Stimulated activated CD4-positive, alpha-beta T cell treated with anti-CD3 and anti-CD28 coated beads, Interleukin-15, amount 100 ng/mL, for 24 hours (primary cell): Measurements from ENCODE around the gene CCDC93.

Experiments
- DNase-seq: peaks from one replicate; pipeline ENCODE4 v3.0.0-alpha.2; 2020

The CCDC93 gene

GRCh38 chr2:117985092-117985491 lies 28.8 kb downstream of the CCDC93 start:
- no peak for DNase-seq

GRCh38 chr2:117984208-117984607 lies 29.7 kb downstream of the CCDC93 start:
- no peak for DNase-seq

DNA sequence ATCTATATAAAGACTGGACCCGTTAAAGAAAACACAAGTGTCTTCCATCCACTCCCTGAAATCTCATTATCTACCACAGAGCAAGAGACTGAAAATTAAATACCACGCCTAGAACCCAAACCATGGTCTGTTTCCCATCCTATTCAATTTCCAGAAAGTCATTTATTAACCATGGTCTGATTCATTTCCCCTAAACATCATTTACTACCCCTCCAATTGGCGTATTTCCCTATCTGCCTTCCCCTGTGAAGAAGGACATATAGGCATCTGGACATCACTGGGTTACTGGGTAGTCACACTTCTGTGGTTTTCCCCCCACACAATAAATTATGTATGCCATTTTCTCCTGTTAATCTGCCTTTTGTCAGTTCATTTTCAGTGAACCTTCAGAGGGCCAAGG lies 30.8 kb downstream of the CCDC93 start:
- DNase-seq: no peak

DNA sequence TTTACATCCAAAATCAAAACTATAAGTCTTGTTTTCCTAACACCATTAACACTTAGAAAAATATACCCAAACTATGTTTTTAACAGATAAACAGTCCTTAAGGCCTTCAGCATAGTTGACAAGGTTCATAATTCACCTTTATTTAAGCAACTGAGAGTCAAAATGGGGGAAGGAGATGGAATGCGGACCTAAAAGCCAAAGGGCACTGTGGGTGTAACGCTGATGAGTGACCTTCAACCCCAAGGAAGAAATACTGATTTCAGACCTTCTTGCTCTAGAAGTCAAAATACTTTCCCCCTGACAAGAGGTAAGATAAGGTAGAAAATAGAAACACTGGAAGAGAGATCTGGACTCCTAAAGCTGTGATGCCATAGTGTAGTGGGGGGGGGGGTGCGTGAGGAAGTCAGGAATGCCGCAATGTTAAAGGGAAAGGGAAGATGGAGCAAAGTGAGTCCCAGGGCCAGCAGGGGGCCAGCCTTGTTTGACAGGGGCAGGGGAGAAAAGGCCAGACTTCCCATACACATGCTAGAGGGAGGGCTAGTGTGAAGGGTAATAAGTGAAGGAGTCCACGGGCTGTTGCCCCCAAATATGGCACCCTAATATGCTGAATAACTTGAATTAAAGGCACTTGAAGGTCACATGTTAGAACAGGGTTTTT lies 31.4 kb downstream of the CCDC93 start:
- DNase-seq: no peak

DNA sequence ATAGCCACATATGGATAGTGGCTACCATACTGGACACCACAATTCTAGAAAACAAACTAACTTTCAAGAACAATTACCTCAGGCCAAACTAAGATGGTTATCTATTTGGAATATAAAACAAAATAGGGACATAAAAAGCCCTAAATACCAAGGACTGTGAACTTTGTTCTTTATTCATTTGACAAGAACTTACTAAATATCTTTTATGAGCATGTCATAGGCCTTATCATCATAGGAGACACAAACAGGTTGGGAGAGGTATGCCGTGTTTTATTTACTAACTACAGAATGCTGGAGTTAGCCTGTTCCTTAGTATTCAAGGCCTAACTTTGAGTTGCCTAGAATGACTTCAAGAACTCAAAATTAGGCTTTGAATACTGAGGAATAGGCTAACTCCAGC lies 32.1 kb downstream of the CCDC93 start:
- no peak for DNase-seq

DNA sequence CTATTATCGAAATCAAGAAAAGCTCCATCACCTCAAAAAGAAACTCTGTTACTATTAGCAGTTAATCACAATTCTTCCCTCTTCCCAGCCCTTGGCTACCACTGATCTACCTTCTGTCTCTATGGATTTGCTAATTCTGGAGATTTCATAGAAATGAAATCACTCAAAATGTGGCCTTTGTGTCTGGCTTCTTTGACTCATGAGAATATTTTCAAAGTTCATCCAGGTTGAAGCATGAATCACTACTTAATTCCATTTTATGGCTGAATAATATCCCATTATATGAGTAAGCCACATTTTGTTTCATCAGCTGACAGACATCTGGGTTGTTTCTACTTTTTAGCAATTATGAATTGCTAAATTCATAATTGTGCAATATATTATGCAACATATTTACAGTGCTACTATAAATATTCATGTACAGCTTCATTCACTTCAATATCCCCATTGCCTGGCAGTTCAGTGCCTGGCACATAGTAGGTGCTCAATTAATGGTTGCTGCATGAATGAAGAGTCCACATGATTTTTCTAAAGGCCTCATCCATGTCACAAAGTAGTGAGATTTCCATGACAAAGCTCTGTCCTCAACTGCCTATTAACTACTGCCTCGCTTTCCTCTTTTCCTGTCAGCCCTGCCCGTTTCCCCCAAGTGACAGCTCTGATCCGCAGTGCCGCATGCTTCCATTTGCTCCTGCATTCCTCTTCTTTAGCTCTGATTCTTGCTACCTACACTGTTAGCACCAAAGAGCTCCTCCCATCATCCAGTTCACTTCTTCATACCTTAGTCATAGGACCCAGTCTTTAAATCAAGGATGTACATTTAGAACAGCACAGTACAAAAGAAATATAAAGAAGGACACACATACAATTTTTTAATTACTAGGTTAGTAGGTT lies 32.8 kb downstream of the CCDC93 start:
- DNase-seq: no peak

- no peak for DNase-seq
Observed at GRCh38 chr2:117979911-117980701, 33.8 kb downstream of the CCDC93 start.

DNA sequence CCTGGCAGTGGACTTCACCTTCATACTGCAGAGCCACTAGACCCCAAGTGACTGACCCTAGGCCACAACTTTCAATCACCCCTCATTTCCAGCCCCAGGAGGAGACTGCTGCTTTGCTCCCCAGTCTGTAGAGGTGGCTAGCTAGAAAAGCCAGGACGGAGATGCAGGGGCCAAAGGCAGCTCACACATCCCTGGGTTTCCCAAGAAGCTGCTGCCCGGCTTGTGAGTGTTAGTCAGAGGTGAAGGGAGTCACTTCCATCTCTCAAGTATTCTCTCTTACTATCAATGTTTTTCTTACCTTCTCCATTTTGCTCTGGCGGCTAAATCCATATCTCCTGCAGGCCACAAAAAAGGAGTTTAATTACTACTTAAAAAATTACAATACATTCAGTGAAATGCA lies 36.2 kb downstream of the CCDC93 start:
- no peak for DNase-seq

DNA sequence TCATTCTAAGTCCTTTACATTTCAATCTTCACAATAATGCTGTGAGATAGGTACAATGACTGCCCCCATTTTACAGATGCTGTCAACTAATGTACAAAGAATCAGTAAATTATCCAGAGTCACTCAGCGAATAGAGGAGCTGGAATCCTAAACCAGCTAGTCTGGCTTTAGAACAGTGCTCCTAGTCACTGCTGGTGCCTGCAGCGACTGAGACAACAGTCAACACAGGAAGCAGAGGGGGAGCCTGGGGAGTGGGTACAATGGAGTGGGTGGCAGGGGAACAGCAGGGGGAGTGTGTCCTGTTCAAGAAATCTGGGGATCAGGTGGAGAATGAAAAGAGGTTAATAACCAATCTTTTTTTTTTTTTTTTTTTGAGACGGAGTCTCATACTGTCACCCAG lies 37.3 kb downstream of the CCDC93 start:
- DNase-seq: no peak

- DNase-seq: no peak
Observed at GRCh38 chr2:117973498-117974082, 40.3 kb downstream of the CCDC93 start.

DNA sequence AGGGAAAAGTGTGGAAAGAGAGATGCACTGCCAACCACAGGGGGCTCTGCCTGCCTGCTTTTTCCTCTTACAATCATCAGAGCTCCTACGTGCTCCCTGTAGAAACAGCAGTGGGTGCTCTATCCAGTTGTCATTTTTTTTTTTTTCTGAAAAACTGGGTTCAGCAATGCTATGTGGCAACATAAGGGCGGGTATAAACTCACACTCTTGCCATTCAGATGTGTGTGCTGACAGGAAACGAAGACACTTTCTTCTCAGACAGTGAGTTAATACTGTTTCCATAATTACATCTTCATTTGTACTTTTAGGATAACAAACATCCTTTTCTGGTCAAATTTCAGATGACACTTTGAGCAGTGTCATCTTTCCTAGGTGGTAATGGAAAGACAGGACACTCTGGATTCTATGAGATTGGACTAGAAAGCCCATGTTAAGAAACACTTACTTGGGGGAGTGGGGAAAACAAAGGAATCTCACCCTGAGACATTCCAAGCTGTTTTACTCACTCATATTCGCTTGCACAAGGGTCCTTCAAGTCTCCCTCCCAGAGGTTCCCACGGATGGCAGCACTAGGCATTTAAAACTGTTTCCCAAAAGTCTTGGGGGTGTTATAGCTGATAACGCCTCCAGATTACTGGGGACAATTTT lies 41.3 kb downstream of the CCDC93 start:
- no peak for DNase-seq

DNA sequence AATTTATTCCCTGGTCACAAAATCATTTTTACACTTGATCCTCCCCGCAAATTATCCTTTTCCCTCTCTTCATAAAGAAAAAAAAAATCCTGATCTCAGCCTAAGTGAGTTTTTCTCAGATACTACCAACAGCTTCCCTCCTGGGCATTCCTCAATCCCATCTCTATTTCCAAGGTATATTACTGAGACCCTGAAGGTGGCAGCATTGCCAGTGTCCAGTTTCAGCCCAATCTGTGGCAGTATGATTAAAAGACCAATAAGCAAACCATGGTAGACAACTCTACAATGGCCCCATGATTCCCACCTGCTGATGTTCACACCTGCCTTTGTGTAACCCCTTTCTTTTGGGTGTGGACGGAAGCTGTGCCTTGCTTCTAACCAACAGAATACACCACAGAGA lies 45.1 kb downstream of the CCDC93 start:
- DNase-seq: no peak

DNA sequence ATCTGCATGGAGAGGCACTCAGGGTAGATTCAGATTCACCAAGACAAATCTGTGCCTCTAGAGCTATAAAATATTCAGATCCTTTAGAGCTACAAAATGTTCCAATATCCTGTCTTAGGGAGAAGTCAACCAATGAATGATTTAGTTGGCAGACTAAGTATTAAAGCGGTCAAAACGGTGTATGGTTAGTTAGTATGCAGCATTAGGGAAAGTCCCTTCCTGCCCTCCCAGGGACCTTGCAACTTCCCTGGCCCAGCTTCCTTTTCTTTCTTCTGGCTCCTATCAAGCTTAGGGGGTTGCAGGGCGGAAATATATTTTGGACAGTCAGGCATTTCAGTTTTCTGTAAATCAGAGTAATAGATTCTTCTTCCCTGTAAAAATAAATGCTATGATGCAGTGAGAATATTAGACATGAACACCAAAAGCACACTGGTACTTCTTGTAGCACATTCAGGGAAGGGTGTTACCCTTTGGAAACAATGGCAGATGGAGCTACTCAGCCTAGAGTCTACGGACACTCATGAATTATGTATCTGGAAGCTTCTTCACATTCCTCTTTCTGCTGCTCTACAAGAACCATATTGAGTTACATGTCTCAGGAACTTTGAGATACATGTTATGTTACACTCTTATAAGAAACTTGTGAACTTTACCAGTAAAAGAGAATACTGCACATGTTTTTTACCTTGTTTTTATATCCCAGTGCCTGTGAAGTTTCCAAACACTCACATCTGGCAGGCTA lies 45.7 kb downstream of the CCDC93 start:
- no peak for DNase-seq

GRCh38 chr2:117963446-117963845 lies 50.4 kb downstream of the CCDC93 start:
- DNase-seq: no peak

- no peak for DNase-seq
Observed at GRCh38 chr2:117961201-117961600, 52.7 kb downstream of the CCDC93 start.

DNA sequence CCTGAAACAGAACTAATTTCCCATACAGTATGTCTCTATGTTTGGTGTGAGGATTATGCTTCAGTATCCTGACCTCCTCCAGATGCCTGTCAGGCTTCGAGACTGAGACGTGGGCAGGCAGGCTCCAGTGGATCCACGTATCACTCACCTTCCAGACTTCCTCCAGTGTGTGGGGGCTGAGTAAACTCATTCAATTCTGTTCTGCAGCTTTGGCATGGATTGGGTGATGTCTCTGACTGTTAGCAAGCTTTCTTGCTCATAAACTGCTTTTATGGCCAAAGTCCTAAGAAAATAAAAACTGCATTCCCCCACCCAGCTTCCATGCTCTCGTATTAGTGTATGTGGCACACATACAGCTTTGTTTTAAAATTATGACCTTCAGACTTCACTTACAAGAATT lies 53.6 kb downstream of the CCDC93 start:
- no peak for DNase-seq

DNA sequence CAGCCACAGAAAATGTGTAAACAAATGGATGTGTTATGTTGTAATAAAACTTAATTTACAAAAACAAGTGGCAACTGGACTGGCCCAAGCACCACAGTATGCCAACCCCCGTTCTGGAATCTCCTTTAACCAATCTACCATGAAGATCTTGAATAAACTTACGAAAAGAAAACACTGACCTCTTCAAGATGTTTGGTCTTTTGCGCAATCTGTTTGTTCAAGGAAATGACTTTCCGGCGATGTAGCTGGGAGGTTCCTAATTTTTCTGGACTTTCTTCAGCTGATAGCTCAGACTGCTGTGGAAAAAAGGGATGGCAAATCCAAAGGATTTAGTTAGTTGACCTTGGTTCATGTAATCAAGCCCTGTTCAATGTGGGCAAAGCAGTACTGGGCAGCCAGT lies 55.7 kb downstream of the CCDC93 start:
- DNase-seq: no peak

DNA sequence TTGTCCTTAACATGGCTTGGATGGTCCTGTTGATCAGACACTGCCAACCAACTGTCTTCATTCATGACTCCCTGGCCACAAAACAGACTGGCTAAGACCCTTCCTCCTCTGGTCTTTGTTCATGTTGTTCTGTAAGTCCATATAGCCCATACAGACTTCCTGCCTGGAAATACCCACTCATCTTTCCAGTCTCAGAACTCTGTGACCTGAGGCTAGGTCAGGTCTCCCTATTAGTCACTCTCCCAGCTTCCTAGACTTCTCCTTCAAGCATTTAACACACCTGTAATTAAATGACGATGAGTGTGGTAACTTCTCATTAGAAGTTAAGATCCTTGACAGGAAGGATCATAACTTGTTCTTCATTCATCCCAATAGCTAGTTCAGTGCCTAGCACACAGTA lies 56.3 kb downstream of the CCDC93 start:
- DNase-seq: no peak

GRCh38 chr2:117956036-117956796 lies 57.7 kb downstream of the CCDC93 start:
- DNase-seq: no peak

- DNase-seq: no peak
Observed at GRCh38 chr2:117953231-117953630, 60.6 kb downstream of the CCDC93 start.

DNA sequence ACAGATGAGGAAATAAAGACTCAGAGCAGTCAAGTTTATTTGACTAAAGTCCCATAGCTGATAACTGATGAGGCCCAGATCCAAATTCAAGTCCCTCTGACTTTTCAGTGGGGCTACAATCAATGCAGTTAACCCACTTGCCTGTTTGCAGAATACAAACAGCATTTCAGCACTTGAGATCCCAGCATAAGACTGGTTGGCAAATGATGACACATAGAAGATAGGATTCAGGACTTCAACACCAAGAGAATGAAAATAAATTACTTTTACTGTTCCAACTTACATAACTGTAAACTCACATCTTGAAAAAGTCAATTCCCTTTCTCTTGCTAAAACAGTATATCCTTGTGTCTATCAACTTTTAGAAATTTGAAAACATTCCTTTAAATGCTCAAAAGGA lies 61.2 kb downstream of the CCDC93 start:
- DNase-seq: no peak
